HG02852 (cell line): Measurements from ENCODE around the gene THSD4.
"Not testable (repeated sequence)": the region's sequence is repeated elsewhere in the genome, so short reads cannot be mapped to it uniquely, and the experiment has no call there.

Experiments
- ATAC-seq: cut with Tn5 transposase; IDR thresholded peaks from one replicate; pipeline ENCODE4 v1.9.1; 2021; ENCODE audit warnings: mild to moderate bottlenecking, moderate library complexity; ENCODE audit not compliant: unreplicated experiment

Gene THSD4

GRCh38 chr15:71252044-71252739 is 136.9 kb downstream of the THSD4 start:
- no peak for ATAC-seq

GRCh38 chr15:71252740-71253047 is 137.4 kb downstream of the THSD4 start:
- ATAC-seq, result no peak

- ATAC-seq, result no peak
Observed at GRCh38 chr15:71254491-71254890, 139.2 kb downstream of the THSD4 start.

- no peak for ATAC-seq
Observed at GRCh38 chr15:71256934-71257664, 141.8 kb downstream of the THSD4 start.

- ATAC-seq, result no peak
Observed at GRCh38 chr15:71259866-71260265, 144.6 kb downstream of the THSD4 start.

GRCh38 chr15:71261418-71261817 is 146.1 kb downstream of the THSD4 start:
- no peak for ATAC-seq

- ATAC-seq, result no peak
Observed at GRCh38 chr15:71261909-71262308, 146.6 kb downstream of the THSD4 start.

GRCh38 chr15:71262599-71262998 is 147.3 kb downstream of the THSD4 start:
- ATAC-seq, result no peak

GRCh38 chr15:71265606-71266005 is 150.3 kb downstream of the THSD4 start:
- ATAC-seq, result not testable (repeated sequence)

GRCh38 chr15:71271327-71271726 is 156.1 kb downstream of the THSD4 start:
- ATAC-seq, result no peak

GRCh38 chr15:71272932-71273331 is 157.7 kb downstream of the THSD4 start:
- no peak for ATAC-seq

GRCh38 chr15:71273731-71274447 is 158.6 kb downstream of the THSD4 start:
- ATAC-seq, result no peak

- ATAC-seq, result no peak
Observed at GRCh38 chr15:71274448-71274798, 159.2 kb downstream of the THSD4 start.

- no peak for ATAC-seq
Observed at GRCh38 chr15:71275098-71275497, 159.8 kb downstream of the THSD4 start.

- ATAC-seq, result no peak
Observed at GRCh38 chr15:71275566-71276335, 160.5 kb downstream of the THSD4 start.

GRCh38 chr15:71276336-71276665 is 161.0 kb downstream of the THSD4 start:
- ATAC-seq, result no peak

- ATAC-seq, result no peak
Observed at GRCh38 chr15:71278989-71279756, 163.9 kb downstream of the THSD4 start.

- no peak for ATAC-seq
Observed at GRCh38 chr15:71279757-71280141, 164.5 kb downstream of the THSD4 start.

GRCh38 chr15:71280206-71280605 is 164.9 kb downstream of the THSD4 start:
- ATAC-seq, result no peak

GRCh38 chr15:71281256-71281655 is 166.0 kb downstream of the THSD4 start:
- ATAC-seq, result no peak

GRCh38 chr15:71282076-71282475 is 166.8 kb downstream of the THSD4 start:
- no peak for ATAC-seq
